ENCODE measurements around the gene FGFRL1. TPM values are rescaled to one million over a fixed set of nuclear protein-coding genes. Genes with fewer than 3 reads are reported as not detected.
"Not testable (repeated sequence)": the region's sequence is repeated elsewhere in the genome, so short reads cannot be mapped to it uniquely, and the experiment has no call there.

The FGFRL1 gene
- polyA plus RNA-seq, 1 donor from 2014 or later, result 0.97 TPM

DNA sequence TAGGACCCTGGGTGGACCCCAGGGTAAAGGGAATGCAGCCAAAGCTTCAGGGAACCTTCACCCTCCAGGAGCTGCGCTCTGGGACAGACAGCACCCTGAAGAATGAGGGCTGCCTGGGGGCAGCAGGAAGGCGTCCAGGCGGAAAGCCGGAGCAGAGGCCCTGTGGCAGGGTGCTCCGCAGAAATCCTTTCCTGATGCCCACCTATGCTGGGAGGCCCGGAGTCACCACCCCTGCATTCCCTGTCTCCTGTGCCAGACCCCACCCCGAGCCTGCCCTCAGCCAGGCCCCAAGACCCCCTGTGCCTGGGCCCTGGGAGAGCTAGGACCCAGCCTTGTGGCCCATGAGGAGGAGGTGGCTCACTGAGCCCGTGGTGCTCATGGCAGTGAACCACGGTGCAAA is 36.8 kb upstream of the FGFRL1 start:
- Histone ChIP-seq H3K4me2 (ENCODE audit: low read length) (no peak overlapping the region), H3F3A (ENCODE audit: insufficient read depth, low read length, poor library complexity, severe bottlenecking) (no peaks in the 10 kb centered on the region), H3K9ac (ENCODE audit: low read length) (no peak overlapping the region), H3K9me2 (ENCODE audit: insufficient read depth, low read length) (no peaks in the 10 kb centered on the region), H3K27ac (ENCODE audit: low read length) (no peak overlapping the region), H3K4me3 (ENCODE audit: low read length) (no peak overlapping the region), H4K20me1 (ENCODE audit: insufficient read depth) (no peaks in the 10 kb centered on the region), H3K79me2 (replicated peaks; ENCODE audit: insufficient read depth, low read length) (no peaks in the 10 kb centered on the region), H2AFZ (ENCODE audit: low read depth, low read length) (no peak overlapping the region), H3K27me3 (ENCODE audit: insufficient read depth, low read depth, low read length) (no peaks in the 10 kb centered on the region), H3K9me3 (ENCODE audit: low read length) (no peaks in the 10 kb centered on the region), H3K36me3 (ENCODE audit: insufficient read depth, low read length) (no peaks in the 10 kb centered on the region)
- TF ChIP-seq, protein P1, sequence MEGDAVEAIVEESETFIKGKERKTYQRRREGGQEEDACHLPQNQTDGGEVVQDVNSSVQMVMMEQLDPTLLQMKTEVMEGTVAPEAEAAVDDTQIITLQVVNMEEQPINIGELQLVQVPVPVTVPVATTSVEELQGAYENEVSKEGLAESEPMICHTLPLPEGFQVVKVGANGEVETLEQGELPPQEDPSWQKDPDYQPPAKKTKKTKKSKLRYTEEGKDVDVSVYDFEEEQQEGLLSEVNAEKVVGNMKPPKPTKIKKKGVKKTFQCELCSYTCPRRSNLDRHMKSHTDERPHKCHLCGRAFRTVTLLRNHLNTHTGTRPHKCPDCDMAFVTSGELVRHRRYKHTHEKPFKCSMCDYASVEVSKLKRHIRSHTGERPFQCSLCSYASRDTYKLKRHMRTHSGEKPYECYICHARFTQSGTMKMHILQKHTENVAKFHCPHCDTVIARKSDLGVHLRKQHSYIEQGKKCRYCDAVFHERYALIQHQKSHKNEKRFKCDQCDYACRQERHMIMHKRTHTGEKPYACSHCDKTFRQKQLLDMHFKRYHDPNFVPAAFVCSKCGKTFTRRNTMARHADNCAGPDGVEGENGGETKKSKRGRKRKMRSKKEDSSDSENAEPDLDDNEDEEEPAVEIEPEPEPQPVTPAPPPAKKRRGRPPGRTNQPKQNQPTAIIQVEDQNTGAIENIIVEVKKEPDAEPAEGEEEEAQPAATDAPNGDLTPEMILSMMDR (IDR thresholded peaks at IDR 0.05; ENCODE audit: poor library complexity, severe bottlenecking), result no peak
- TF ChIP-seq EP300 (conservative IDR thresholded peaks at IDR 0.05; ENCODE audit: poor library complexity, severe bottlenecking), result no peak
- no peak for TF ChIP-seq POLR2AphosphoS5 (IDR thresholded peaks at IDR 0.05)
- no peak for TF ChIP-seq TAF1 (IDR thresholded peaks at IDR 0.05; ENCODE audit: low read depth)
- no peak for TF ChIP-seq RAD21 (conservative IDR thresholded peaks at IDR 0.05)
- no peak for TF ChIP-seq MXI1 (conservative IDR thresholded peaks at IDR 0.05; ENCODE audit: poor library complexity, severe bottlenecking)
- no peak for TF ChIP-seq SMC3 (conservative IDR thresholded peaks at IDR 0.05; ENCODE audit: poor library complexity)
- no peak for TF ChIP-seq EZH2 (IDR thresholded peaks at IDR 0.05; ENCODE audit: borderline replicate concordance, insufficient read depth, low read length, poor library complexity, severe bottlenecking)
- TF ChIP-seq, protein P2, sequence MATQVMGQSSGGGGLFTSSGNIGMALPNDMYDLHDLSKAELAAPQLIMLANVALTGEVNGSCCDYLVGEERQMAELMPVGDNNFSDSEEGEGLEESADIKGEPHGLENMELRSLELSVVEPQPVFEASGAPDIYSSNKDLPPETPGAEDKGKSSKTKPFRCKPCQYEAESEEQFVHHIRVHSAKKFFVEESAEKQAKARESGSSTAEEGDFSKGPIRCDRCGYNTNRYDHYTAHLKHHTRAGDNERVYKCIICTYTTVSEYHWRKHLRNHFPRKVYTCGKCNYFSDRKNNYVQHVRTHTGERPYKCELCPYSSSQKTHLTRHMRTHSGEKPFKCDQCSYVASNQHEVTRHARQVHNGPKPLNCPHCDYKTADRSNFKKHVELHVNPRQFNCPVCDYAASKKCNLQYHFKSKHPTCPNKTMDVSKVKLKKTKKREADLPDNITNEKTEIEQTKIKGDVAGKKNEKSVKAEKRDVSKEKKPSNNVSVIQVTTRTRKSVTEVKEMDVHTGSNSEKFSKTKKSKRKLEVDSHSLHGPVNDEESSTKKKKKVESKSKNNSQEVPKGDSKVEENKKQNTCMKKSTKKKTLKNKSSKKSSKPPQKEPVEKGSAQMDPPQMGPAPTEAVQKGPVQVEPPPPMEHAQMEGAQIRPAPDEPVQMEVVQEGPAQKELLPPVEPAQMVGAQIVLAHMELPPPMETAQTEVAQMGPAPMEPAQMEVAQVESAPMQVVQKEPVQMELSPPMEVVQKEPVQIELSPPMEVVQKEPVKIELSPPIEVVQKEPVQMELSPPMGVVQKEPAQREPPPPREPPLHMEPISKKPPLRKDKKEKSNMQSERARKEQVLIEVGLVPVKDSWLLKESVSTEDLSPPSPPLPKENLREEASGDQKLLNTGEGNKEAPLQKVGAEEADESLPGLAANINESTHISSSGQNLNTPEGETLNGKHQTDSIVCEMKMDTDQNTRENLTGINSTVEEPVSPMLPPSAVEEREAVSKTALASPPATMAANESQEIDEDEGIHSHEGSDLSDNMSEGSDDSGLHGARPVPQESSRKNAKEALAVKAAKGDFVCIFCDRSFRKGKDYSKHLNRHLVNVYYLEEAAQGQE (IDR thresholded peaks at IDR 0.05; ENCODE audit: borderline replicate concordance), result no peak

DNA sequence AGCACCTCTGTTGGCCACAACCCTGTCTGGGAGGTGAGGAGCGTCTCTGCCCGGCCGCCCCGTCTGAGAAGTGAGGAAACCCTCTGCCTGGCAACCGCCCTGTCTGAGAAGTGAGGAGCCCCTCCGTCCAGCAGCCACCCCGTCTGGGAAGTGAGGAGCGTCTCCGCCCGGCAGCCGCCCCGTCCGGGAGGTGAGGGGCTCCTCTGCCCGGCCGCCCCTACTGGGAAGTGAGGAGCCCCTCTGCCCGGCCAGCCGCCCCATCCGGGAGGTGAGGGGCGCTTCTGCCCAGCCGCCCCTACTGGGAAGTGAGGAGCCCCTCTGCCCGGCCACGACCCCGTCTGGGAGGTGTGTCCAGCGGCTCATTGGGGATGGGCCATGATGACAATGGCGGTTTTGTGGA is 35.4 kb upstream of the FGFRL1 start:
- H3K36me3 ChIP-seq (ENCODE audit: insufficient read depth, low read length); H3K9ac ChIP-seq (ENCODE audit: low read length); H3K9me2 ChIP-seq (ENCODE audit: insufficient read depth, low read length); H3K79me2 ChIP-seq (replicated peaks; ENCODE audit: insufficient read depth, low read length); H3K4me3 ChIP-seq (ENCODE audit: low read length); H3F3A ChIP-seq (ENCODE audit: insufficient read depth, low read length, poor library complexity, severe bottlenecking); H3K9me3 ChIP-seq (ENCODE audit: low read length); H3K4me2 ChIP-seq (ENCODE audit: low read length); H3K27ac ChIP-seq (ENCODE audit: low read length); H3K27me3 ChIP-seq (ENCODE audit: insufficient read depth, low read depth, low read length); H4K20me1 ChIP-seq (ENCODE audit: insufficient read depth); H2AFZ ChIP-seq (ENCODE audit: low read depth, low read length): not testable (repeated sequence)

Data from neural cell (in vitro differentiated cells).